GM19467 (cell line): Measurements from ENCODE around the gene METTL14.

Source experiments
- ATAC-seq: cut with Tn5 transposase; IDR thresholded peaks from one replicate; pipeline ENCODE4 v1.9.1; 2021; ENCODE audit warnings: mild to moderate bottlenecking, moderate library complexity; ENCODE audit not compliant: unreplicated experiment

METTL14 gene

GRCh38 chr4:118756958-118757357 lies 71.8 kb downstream of the METTL14 start:
- ATAC-seq: no peak

- ATAC-seq: no peak
These were observed 72.6 kb downstream of the METTL14 start for GRCh38 chr4:118757761-118758251.

GRCh38 chr4:118758293-118758692 lies 73.1 kb downstream of the METTL14 start:
- ATAC-seq: no peak

DNA sequence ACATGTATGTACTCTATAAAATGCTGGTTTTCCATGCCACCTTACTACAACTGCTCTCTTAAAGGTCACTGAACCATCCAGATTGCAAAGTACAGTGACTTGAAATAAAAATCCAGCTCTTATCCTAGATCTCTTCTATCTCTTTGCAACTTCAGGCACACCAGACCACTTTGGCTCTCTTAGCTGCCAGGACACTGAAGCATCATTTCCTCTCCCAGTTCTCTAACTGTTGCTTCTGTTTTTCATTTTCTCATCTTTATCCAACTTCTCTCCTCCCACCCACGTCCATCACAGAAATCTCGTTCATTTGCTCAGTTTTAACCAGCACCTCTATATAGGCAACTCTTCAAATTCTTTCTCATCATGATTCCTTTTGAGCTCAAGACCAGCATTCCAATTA lies 74.3 kb downstream of the METTL14 start:
- ATAC-seq: no peak

DNA sequence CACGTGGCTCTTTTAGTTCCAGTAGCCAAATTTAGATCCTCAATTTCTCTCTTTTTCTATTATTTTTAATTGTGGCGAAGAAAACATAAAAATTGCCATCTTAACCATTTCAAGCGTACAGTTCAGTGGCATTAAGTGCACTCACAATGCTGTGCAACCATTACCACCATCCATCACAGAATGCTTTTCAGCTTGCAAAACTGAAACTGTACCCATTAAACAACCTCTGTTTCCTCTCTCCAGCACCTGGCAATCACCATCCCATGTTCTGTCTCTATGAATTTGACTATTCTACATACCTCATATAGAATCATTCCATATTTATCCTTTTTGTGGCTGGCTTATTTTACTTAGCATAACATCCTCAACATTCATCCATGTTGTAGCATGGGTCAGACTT lies 74.9 kb downstream of the METTL14 start:
- peak; percentile 34 for ATAC-seq

DNA sequence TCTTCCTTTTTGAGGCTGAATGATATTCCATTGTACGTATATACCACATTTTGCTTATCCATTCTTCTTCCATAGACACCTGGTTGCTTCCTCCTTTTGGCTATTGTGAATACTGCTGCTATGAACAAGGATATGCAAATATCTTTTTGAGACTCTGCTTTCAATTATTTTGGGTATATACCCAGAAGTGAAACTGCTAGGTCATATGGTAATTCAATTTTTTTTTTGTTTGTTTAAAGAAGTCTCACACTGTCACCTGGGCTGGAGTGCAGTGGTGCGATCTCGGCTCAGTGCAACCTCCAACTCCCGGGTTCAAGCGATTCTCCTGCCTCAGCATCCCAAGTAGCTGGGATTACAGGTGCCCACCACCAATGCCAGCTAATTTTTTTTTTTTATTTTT lies 75.3 kb downstream of the METTL14 start:
- peak; percentile 99 for ATAC-seq

GRCh38 chr4:118761397-118762016 lies 76.3 kb downstream of the METTL14 start:
- ATAC-seq: no peak

DNA sequence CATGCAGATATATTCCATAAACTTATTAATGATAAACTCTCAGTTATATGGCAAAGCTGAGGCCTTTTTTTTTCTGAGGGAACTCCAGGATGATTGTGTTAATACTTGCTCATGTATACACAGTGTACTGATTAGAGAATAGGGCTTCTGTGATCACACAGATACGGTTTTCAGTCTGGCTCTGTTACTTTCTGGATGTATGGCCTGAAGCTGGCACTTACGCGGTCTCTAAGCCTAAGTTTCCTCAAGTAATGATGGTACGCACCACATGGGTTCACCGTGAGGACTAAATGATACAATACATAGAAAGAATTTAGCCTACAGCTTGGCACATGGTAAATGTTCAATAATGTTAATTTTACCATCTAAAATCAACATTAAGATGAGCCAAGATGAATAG lies 77.0 kb downstream of the METTL14 start:
- ATAC-seq: no peak

- no peak for ATAC-seq
These were observed 77.7 kb downstream of the METTL14 start for GRCh38 chr4:118762730-118763477.
